Hematopoietic multipotent progenitor cell treated with erythropoietin and hydrocortisone succinate and interleukin-3 and kit ligand, for 15 days (in vitro differentiated cells): ENCODE data around the gene ANKRD29.
"Not testable (repeated sequence)": the region's sequence is repeated elsewhere in the genome, so short reads cannot be mapped to it uniquely, and the experiment has no call there.

Experiments
- DNase-seq: peaks from one replicate; pipeline ENCODE4 v3.0.0-alpha.2; 2015; ENCODE audit warnings: low spot score

The ANKRD29 gene

DNA sequence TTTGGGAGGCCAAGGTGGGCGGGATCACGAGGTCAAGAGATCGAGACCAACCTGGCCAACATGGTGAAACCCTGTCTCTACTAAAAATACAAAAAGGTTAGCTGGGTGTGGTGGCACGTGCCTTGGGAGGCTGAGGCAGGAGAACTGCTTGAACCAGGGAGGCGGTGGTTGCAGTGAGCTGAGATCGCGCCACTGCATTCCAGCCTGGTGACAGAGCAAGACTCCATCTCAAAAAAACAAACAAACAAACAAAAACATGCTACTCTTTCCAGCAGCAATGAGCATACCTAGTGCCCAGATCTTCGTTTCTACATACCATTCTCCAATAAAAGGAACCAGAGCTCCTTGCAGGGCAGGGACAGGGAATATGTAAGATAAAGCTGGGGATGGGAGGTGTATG, 105.2 kb downstream of the ANKRD29 start:
- DNase-seq: not testable (repeated sequence)

DNA sequence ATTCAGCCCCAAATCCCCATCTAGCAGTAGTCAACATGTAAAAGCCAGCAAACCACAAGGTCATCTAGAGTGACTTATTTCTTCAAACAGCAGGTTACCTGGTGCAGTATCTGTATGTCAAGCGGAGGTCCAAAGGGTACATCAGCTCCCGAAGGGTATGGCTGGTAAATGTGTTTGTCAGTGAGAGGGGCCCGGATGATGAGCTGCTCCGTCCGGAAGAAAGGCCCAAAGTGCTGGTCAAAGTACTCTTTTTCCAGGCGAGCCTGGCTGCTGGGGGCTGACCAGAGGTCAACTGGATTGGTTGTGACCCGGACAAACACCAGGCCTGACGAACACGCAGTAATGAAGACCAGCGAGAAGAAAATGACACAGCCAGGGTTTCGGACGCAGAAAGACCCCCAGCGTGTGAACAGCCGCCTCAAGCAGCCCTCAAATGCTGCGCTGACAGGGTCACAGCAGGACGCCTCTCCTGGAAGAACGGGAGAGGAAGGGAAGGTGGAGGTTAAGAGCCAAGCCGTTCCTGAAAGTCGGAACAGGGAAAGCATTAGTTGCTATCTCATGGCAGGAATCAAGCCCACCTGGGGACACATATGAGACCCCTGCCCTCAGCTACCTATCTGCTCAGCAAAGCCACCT, 106.4 kb downstream of the ANKRD29 start:
- no peak for DNase-seq

DNA sequence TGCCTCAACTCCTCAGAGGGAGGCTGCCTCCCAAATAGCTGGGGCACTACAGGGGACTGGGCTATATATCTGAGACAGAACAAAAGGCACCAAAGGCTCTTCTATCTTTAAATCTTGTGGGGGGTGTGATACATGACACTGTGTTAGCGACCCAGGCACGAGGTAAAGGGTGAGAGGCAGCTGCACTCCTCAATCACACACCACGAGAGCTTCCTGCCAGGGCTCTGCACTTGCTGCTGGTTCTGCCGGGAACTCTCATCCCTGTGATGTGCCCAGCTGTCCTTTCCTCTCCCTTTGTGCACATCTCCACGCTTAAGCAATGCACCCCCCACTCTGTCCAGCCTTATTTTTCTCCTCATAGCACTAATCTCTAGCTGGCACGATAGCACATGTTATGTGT, 108.8 kb downstream of the ANKRD29 start:
- no peak for DNase-seq

DNA sequence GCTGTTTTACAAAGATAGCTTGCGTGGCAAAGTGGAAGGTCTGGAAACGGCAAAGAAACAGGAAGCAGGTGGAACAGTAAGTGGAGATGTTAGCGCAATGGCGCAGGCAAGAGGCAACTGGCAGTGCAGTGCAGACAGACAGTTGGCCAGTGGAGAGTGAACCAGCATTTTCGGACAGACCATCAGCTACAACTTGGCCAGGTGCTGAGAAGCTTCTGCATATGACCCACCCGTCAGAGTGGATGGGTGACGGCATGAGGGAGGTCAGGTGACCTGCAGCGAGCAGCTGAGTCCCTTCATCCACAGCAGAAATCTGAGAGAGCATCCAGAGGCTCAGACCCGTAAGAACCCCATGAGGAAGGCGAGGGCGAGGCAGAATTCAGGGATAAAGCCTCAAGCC, 110.2 kb downstream of the ANKRD29 start:
- DNase-seq: no peak

DNA sequence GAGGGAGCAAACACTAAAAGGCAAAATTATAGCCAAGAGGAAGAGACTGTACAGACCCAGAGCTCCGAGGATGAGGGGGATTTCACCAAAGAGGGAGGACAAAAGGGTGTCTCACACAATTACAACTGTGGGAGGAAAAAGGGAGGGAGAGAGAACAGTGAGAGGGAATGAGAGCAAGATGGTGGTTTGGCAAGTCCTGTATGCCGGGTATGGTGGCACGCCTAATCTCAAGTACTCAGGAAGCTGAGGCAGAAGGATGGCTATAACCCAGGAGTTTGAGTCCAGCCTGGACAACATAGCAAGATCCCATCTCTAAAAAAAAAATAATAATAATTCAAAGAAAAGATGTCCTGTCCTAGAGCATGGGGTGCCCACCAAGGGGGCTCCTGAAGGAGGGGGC, 110.7 kb downstream of the ANKRD29 start:
- DNase-seq: no peak

DNA sequence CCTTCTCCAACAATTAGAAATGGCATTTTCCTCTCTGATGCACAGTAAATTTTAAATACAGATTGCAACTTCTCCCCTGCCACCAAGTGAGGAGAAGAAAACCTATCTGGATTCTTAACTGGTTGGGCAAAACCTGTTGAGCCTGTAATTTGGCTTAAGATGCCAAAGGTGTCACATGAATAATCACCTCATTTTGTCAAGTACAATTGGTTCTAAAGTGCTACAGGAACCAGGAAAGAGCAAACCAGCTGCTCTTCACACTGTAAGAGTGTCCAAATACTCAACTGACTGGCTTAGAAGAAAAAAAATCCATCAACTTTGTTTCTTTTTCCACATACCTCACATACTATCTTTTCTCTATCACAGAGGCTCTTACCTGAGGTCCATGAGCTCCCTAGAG, 111.8 kb downstream of the ANKRD29 start:
- no peak for DNase-seq
